Esophagus squamous epithelium (tissue), 5 donors: ENCODE results near the gene RC3H1. TPM values are rescaled to one million over a fixed set of nuclear protein-coding genes. Genes with fewer than 3 reads are reported as not detected.

Source experiments
- DNase-seq: peaks from one replicate; lab custom pipeline; 2025; lab: John Stamatoyannopoulos, UW
- H3K27ac ChIP-seq, 4 donors: fragments of 200-600 bp; sonication (generic); one replicate each; pipeline ENCODE4 v1.5.1; 2016 to 2019; ENCODE audit warnings: mild to moderate bottlenecking in 1 of 4
- H3K27me3 ChIP-seq, 4 donors: fragments of 200-600 bp; sonication (generic); 1 replicate in 3 of 4; 2 replicates in 1 of 4; pipeline versions ENCODE4 v1.5.1 to v1.6.0; 2017 to 2021; ENCODE audit warnings: antibody characterized with exemption in 1 of 4
- H3K36me3 ChIP-seq, 3 donors: fragments of 200-600 bp; sonication (generic); one replicate each; pipeline ENCODE4 v1.5.1; 2016 to 2019
- H3K4me1 ChIP-seq, 3 donors: fragments of 200-600 bp; sonication (generic); one replicate each; pipeline ENCODE4 v1.5.1; 2017 to 2019
- H3K4me3 ChIP-seq, 4 donors: fragments of 200-600 bp; sonication (generic); 1 replicate in 3 of 4; 2 replicates in 1 of 4; pipeline ENCODE4 v1.5.1; 2016 to 2019; ENCODE audit warnings: mild to moderate bottlenecking in 2 of 4, moderate library complexity in 1 of 4
- H3K9me3 ChIP-seq, 3 donors: fragments of 200-600 bp; sonication (generic); one replicate each; pipeline ENCODE4 v1.5.1; 2016 to 2019
- POLR2A ChIP-seq, 4 donors: fragments of 450-650 bp; IDR thresholded peaks; one replicate each; pipeline ENCODE4 v1.6.1; 2017; ENCODE audit warnings: antibody characterized with exemption in 4 of 4, mild to moderate bottlenecking in 4 of 4, moderate library complexity in 3 of 4
- WGBS, 2 donors: methylation state at CpG; one replicate each; pipeline ENCODE4 v1.1.5; 2018; 5-methylcytosine and 5-hydroxymethylcytosine counted together
- intact Hi-C: fragments of 100-400 bp; cut with DNase I; formaldehyde crosslinking; loops from one replicate; pipeline ENCODE4 v1.15.0; 2022
- total RNA-seq, 4 donors: library from RNA; depleted of rRNA; stranded (reverse); fragments of >200 nt; gene quantifications; one replicate each; pipeline ENCODE4 v1.1.0, GENCODE V29; 2016
- TF ChIP-seq, protein P1 (sequence below), 6 experiments: fragments of 450-650 bp in 4 of 6; fragments of 200-600 bp in 2 of 6; sonication (generic) in 2 of 6; IDR thresholded peaks; one replicate each; pipeline ENCODE4 v1.5.1; 2016 to 2019; ENCODE audit warnings: antibody characterized with exemption in 6 of 6, mild to moderate bottlenecking in 4 of 6, moderate library complexity in 4 of 6
- donor health status: DM: yes; HTN: yes; CAD: no.

RC3H1 gene
- total RNA-seq, 4 donors from 2014 or later: 19.6 to 31.9 (median 28.0) TPM

- 21 to 31% methylated on average over 3 of the region's 3 CpGs for WGBS, 2 donors
- no peaks in the 10 kb centered on the region for H3K27me3 ChIP-seq
- H3K27ac ChIP-seq: peak overlapping the region; percentile 94 to 98 (median 96)
- H3K4me3 ChIP-seq: no peak overlapping the region
- no peaks in the 10 kb centered on the region for H3K9me3 ChIP-seq
- no peak for TF ChIP-seq POLR2A (IDR thresholded peaks at IDR 0.05)
- TF ChIP-seq, protein P1, sequence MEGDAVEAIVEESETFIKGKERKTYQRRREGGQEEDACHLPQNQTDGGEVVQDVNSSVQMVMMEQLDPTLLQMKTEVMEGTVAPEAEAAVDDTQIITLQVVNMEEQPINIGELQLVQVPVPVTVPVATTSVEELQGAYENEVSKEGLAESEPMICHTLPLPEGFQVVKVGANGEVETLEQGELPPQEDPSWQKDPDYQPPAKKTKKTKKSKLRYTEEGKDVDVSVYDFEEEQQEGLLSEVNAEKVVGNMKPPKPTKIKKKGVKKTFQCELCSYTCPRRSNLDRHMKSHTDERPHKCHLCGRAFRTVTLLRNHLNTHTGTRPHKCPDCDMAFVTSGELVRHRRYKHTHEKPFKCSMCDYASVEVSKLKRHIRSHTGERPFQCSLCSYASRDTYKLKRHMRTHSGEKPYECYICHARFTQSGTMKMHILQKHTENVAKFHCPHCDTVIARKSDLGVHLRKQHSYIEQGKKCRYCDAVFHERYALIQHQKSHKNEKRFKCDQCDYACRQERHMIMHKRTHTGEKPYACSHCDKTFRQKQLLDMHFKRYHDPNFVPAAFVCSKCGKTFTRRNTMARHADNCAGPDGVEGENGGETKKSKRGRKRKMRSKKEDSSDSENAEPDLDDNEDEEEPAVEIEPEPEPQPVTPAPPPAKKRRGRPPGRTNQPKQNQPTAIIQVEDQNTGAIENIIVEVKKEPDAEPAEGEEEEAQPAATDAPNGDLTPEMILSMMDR (IDR thresholded peaks at IDR 0.05): no peak
- no peak for DNase-seq
- intact Hi-C loops: no loop called here
- H3K36me3 ChIP-seq: no peaks in the 10 kb centered on the region
- peaks cover 20 to 44% (median 23%) of the 10 kb centered on the region in 3 donors for H3K4me1 ChIP-seq
These were observed 1.3 kb upstream of the RC3H1 start for GRCh38 chr1:174023440-174023839.

GRCh38 chr1:174022976-174023277 lies 770 bp upstream of the RC3H1 start:
- Histone ChIP-seq H3K36me3 (no peaks in the 10 kb centered on the region), H3K27ac (peak overlapping the region; percentile 94 to 98 (median 96)), H3K27me3 (no peaks in the 10 kb centered on the region), H3K4me1 (peaks cover 20 to 49% (median 26%) of the 10 kb centered on the region in 3 donors), H3K4me3 (peak overlapping the region; percentile 71 to 94 (median 90)), H3K9me3 (no peaks in the 10 kb centered on the region)
- TF ChIP-seq, protein P1 (IDR thresholded peaks at IDR 0.05): no peak
- no peak for TF ChIP-seq POLR2A (IDR thresholded peaks at IDR 0.05)
- intact Hi-C loops: no loop called here
- DNase-seq: no peak
- 36 to 40% methylated on average over 4 of the region's 4 CpGs for WGBS, 2 donors

GRCh38 chr1:174021591-174022079 lies 522 bp downstream of the RC3H1 start:
- no peak for DNase-seq
- 0% methylated on average over 8 of the region's 36 CpGs; no CpG with 5 or more reads in 1 of the 2 donors for WGBS, 2 donors
- intact Hi-C loops: no loop called here
- peaks cover 20 to 62% (median 32%) of the 10 kb centered on the region in 3 donors for H3K4me1 ChIP-seq
- TF ChIP-seq, protein P1 (IDR thresholded peaks at IDR 0.05): no peak
- TF ChIP-seq POLR2A (IDR thresholded peaks at IDR 0.05): no peak
- no peaks in the 10 kb centered on the region for H3K36me3 ChIP-seq
- no peaks in the 10 kb centered on the region for H3K27me3 ChIP-seq
- peak overlapping the region; percentile 94 to 98 (median 96) for H3K27ac ChIP-seq
- no peaks in the 10 kb centered on the region for H3K9me3 ChIP-seq
- H3K4me3 ChIP-seq: peak overlapping the region; percentile 71 to 94 (median 90)

DNA sequence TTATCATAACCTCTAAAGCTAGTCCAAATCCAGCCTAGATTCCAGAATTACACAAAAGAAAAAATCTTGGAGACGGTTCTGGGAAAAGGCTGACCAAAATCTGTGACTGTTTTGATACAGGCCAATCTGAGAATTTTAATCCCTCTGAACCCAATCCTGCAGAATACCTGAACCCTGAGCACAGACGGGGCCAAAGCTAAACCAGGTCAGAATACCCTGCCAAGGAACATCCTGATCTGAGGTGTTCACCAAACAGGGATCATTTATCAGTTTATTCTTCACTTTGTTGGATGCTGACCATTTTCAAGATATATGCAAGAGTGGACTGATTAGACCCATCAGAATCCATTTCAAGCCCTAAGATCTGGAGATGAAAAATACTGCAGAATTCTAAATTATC lies 3.6 kb downstream of the RC3H1 start:
- Histone ChIP-seq H3K27me3 (no peaks in the 10 kb centered on the region), H3K9me3 (no peaks in the 10 kb centered on the region), H3K4me1 (peaks cover 20 to 84% (median 29%) of the 10 kb centered on the region in 3 donors), H3K4me3 (no peak overlapping the region), H3K36me3 (no peaks in the 10 kb centered on the region), H3K27ac (no peak overlapping the region)
- no peak for DNase-seq
- TF ChIP-seq, protein P1 (IDR thresholded peaks at IDR 0.05): no peak
- no peak for TF ChIP-seq POLR2A (IDR thresholded peaks at IDR 0.05)
- 29 to 47% methylated on average over 2 of the region's 2 CpGs for WGBS, 2 donors
- intact Hi-C loops: no loop called here

GRCh38 chr1:174017231-174017970 lies 4.8 kb downstream of the RC3H1 start:
- Histone ChIP-seq H3K27me3 (no peaks in the 10 kb centered on the region), H3K4me3 (no peak overlapping the region), H3K9me3 (no peaks in the 10 kb centered on the region), H3K4me1 (peaks cover 12 to 72% (median 20%) of the 10 kb centered on the region in 3 donors), H3K36me3 (no peaks in the 10 kb centered on the region), H3K27ac (no peak overlapping the region)
- TF ChIP-seq POLR2A (IDR thresholded peaks at IDR 0.05): no peak
- TF ChIP-seq, protein P1 (IDR thresholded peaks at IDR 0.05): no peak
- DNase-seq: no peak
- intact Hi-C loops: no loop called here
- WGBS, 2 donors: 31 to 41% methylated on average over 2 of the region's 2 CpGs
